Psoas muscle (tissue), 8 donors: ENCODE results near the gene SCN2A. TPM values are rescaled to one million over a fixed set of nuclear protein-coding genes. Genes with fewer than 3 reads are reported as not detected.

Experiments used
- ATAC-seq, 4 donors: fragments of 200-7000 bp; cut with Tn5 transposase; one replicate each; pipeline ENCODE4 v1.9.1; 2020; ENCODE audit warnings: moderate library complexity in 3 of 4, mild to moderate bottlenecking in 2 of 4
- DNase-seq, 2 donors: peaks; one replicate each; pipeline ENCODE4 v3.0.0-alpha.2; 2020
- H3K27ac ChIP-seq: fragments of 200-600 bp; one replicate; pipeline ENCODE4 v1.8.0; 2022
- H3K27me3 ChIP-seq, 3 donors: fragments of 200-600 bp in 1 of 3; one replicate each; pipeline versions ENCODE4 v1.6.1 to v1.8.0; 2013 to 2022; ENCODE audit warnings: low read length in 2 of 3, mild to moderate bottlenecking in 2 of 3, moderate library complexity in 1 of 3; ENCODE audit not compliant: insufficient read depth in 3 of 3
- H3K36me3 ChIP-seq, 2 donors: fragments of 200-600 bp in 1 of 2; one replicate each; pipeline versions ENCODE4 v1.6.1 to v1.8.0; 2013 to 2022; ENCODE audit warnings: low read depth in 1 of 2, mild to moderate bottlenecking in 1 of 2, moderate library complexity in 1 of 2; ENCODE audit not compliant: insufficient read depth in 1 of 2
- H3K4me1 ChIP-seq: fragments of 200-600 bp; one replicate; pipeline ENCODE4 v1.8.0; 2022
- H3K4me3 ChIP-seq: fragments of 200-600 bp; one replicate; pipeline ENCODE4 v1.8.0; 2022; ENCODE audit warnings: mild to moderate bottlenecking
- H3K9me3 ChIP-seq: fragments of 200-600 bp; one replicate; pipeline ENCODE4 v1.8.0; 2022
- WGBS, 3 donors: extraction: QIAGEN DNeasy Blood & Tissue Kit; methylation state at CpG; one replicate each; pipeline versions ENCODE4 v1.1.6 to v1.1.7; 2013; 5-methylcytosine and 5-hydroxymethylcytosine counted together
- intact Hi-C, 2 donors: fragments of 100-400 bp; cut with DNase I; formaldehyde crosslinking; loops; one replicate each; pipeline versions ENCODE4 v1.11.0 to v1.14.2; 2022
- polyA plus RNA-seq, 3 donors: library from polyadenylated mRNA; stranded (reverse); fragments of 200-250 nt; gene quantifications; one replicate each; pipeline ENCODE4 v1.2.3, GENCODE V29; 2013
- total RNA-seq, 4 donors: library from RNA; stranded (reverse); fragmentation: NEBNext Ultra II Directional in 2 of 4; extraction: Animal tissue kit (Norgen Biotek cat#: 25700) in 2 of 4; gene quantifications; one replicate each; pipeline versions ENCODE4 v1.2.1 to v1.2.4, GENCODE V29; 2021 to 2023
- TF ChIP-seq, protein P1 (sequence below): fragments of 200-600 bp; IDR thresholded peaks from one replicate; pipeline ENCODE4 v1.8.0; 2022; ENCODE audit warnings: antibody characterized with exemption
- donor health status: healthy with polysubstance abuse.
- donor health status: DM: no; HTN: no; CAD: no; lungs with moderate emphysema.
- donor health status: Bipolar disorder and iron deficiency.
- donor health status: healthy.
- donor health status: DM: yes; HTN: yes; CAD: no.
- donor health status: DM: no; HTN: no; CAD: no.
- donor health status: DM: no; HTN: no; CAD: no.
- donor health status: DM: yes; HTN: yes; CAD: no.

SCN2A gene
- total and polyA plus RNA-seq, 7 donors, result under 0.01 to 0.03 TPM; not detected in 5

DNA sequence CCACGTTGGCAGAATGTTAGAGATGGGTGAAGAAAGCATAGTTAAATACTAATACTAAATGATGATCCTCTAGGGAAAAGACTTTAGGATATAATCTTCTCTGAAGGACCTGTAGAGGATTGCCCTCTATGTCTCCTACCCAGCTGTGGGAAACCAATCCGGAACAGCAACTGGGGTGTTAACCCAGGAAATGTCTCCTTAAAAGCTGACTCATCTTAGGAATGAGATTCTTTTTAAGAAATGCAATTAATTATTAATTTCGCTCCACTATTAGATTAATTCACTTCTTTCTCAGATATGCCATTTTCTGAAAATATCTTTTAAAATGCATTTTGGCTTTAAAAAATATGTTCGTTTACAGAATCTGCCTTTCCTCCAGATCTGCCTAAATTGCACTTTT lies 42.8 kb upstream of the SCN2A start:
- Histone ChIP-seq H3K36me3 (no peaks in the 10 kb centered on the region), H3K4me1 (no peaks in the 10 kb centered on the region), H3K4me3 (no peak overlapping the region), H3K27ac (no peak overlapping the region), H3K9me3 (no peaks in the 10 kb centered on the region), H3K27me3 (no peaks in the 10 kb centered on the region)
- ATAC-seq (no peak), DNase-seq (no peak)
- intact Hi-C loops, result no loop called here
- TF ChIP-seq, protein P1, sequence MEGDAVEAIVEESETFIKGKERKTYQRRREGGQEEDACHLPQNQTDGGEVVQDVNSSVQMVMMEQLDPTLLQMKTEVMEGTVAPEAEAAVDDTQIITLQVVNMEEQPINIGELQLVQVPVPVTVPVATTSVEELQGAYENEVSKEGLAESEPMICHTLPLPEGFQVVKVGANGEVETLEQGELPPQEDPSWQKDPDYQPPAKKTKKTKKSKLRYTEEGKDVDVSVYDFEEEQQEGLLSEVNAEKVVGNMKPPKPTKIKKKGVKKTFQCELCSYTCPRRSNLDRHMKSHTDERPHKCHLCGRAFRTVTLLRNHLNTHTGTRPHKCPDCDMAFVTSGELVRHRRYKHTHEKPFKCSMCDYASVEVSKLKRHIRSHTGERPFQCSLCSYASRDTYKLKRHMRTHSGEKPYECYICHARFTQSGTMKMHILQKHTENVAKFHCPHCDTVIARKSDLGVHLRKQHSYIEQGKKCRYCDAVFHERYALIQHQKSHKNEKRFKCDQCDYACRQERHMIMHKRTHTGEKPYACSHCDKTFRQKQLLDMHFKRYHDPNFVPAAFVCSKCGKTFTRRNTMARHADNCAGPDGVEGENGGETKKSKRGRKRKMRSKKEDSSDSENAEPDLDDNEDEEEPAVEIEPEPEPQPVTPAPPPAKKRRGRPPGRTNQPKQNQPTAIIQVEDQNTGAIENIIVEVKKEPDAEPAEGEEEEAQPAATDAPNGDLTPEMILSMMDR, result no peak
- WGBS, 3 donors, result 72 to 80% (median 74%) methylated on average over 4 of the region's 4 CpGs

DNA sequence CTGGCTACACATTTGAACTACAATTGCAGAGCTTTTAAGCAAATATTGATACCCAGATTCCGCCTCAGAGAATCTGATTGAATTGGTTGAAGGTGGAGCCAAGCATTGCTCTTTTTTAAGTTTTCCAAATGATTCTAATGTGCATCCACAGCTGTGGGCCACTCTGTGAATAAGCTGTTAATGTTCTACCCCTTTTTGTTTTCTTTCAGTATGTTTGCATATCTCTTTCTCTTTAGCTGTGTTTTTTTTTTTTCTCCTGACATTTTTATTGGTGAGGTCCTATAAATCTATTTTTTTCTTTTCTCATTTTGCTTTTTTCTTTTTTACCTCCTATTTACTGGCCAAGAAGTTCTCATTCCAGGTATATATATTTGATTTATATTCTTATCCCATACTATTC lies 41.9 kb upstream of the SCN2A start:
- H3K9me3 ChIP-seq, result no peaks in the 10 kb centered on the region
- no peaks in the 10 kb centered on the region for H3K4me1 ChIP-seq
- DNase-seq, result no peak
- no peak overlapping the region for H3K4me3 ChIP-seq
- H3K27me3 ChIP-seq, result no peaks in the 10 kb centered on the region
- H3K27ac ChIP-seq, result no peak overlapping the region
- intact Hi-C loops, result no loop called here
- no peaks in the 10 kb centered on the region for H3K36me3 ChIP-seq
- ATAC-seq, result no peak
- 87 to 96% (median 94%) methylated on average over 1 of the region's 1 CpG for WGBS, 3 donors
- TF ChIP-seq, protein P1, result no peak

DNA sequence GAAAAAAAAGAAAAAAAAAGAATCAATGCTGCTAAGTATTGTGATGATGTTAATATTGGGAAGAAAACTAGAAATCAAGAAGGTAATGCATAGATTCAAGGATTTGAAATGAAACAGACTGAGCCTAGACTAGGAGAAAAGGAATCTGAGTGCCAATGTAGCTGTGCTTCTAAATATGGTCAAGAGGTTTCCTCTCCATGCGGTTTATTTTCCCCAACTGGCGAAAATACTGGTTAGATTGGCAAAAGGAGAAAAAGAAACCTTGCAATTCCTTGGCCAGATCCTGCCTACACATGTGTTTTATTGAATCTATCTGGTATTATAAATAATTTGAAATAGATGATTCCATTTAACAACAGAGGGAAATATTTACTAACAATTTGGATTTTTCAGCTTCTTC lies 41.0 kb upstream of the SCN2A start:
- DNase-seq (no peak), ATAC-seq (no peak)
- TF ChIP-seq, protein P1, result no peak
- H3K36me3 ChIP-seq, result no peaks in the 10 kb centered on the region
- whole genome bisulfite sequencing, 3 donors, result 52 to 68% (median 60%) methylated on average over 2 of the region's 2 CpGs
- no peak overlapping the region for H3K4me3 ChIP-seq
- no peaks in the 10 kb centered on the region for H3K27me3 ChIP-seq
- H3K9me3 ChIP-seq, result no peaks in the 10 kb centered on the region
- H3K4me1 ChIP-seq, result no peaks in the 10 kb centered on the region
- intact Hi-C loops, result no loop called here
- no peak overlapping the region for H3K27ac ChIP-seq

DNA sequence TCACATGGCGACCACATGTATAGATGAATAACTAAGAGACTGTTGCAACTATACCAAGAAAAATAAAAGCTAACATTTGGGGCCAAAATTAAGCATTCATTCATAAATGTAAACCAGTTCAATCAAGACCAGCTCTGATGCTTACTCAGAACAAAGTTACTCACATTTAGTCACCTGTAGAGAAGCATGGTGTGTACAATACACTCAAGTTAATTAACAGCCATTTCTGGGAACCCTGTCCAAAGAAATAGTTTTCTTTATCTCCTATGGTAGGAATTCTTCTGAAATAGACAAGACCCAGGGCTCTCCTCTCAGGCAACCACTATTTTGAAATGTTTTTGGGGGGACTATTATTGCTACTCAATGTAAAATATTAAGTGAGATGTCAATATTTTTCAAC lies 37.0 kb upstream of the SCN2A start:
- no peak overlapping the region for H3K27ac ChIP-seq
- TF ChIP-seq, protein P1, result no peak
- ATAC-seq, result no peak
- WGBS, 3 donors, result 93 to 95% (median 95%) methylated on average over 1 of the region's 1 CpG
- H3K4me1 ChIP-seq, result no peaks in the 10 kb centered on the region
- intact Hi-C loops, result loop anchor here in 1 of 2 donors (5.0 kb wide), 1 partner anchor 190 kb away; no protein-coding TSS in a partner anchor
- no peaks in the 10 kb centered on the region for H3K9me3 ChIP-seq
- no peak overlapping the region for H3K4me3 ChIP-seq
- DNase-seq, result no peak
- no peaks in the 10 kb centered on the region for H3K27me3 ChIP-seq
- no peaks in the 10 kb centered on the region for H3K36me3 ChIP-seq
